Heart right ventricle (tissue), 16 donors: Measurements from ENCODE around the gene SFI1. TPM values are rescaled to one million over a fixed set of nuclear protein-coding genes. Genes with fewer than 3 reads are reported as not detected.

ENCODE experiments used
- ATAC-seq, 8 donors: fragments of 200-7000 bp; cut with Tn5 transposase; one replicate each; pipeline ENCODE4 v1.9.1; 2020; ENCODE audit warnings: mild to moderate bottlenecking in 8 of 8, moderate library complexity in 8 of 8, moderate number of reproducible peaks in 1 of 8
- DNase-seq, 2 donors: peaks; one replicate each; pipeline ENCODE4 v3.0.0-alpha.2; 2020
- H3K27ac ChIP-seq, 10 donors: fragments of 200-600 bp; sonication (generic) in 2 of 10; one replicate each; pipeline versions ENCODE4 v1.5.0 to v1.8.0; 2020 to 2022; ENCODE audit warnings: mild to moderate bottlenecking in 3 of 10
- H3K27me3 ChIP-seq, 7 donors: fragments of 200-600 bp; one replicate each; pipeline ENCODE4 v1.8.0; 2021 to 2022; ENCODE audit warnings: mild to moderate bottlenecking in 2 of 7
- H3K36me3 ChIP-seq, 9 donors: fragments of 200-600 bp; sonication (generic) in 1 of 9; one replicate each; pipeline versions ENCODE4 v1.5.0 to v1.8.0; 2020 to 2022; ENCODE audit warnings: mild to moderate bottlenecking in 2 of 9
- H3K4me1 ChIP-seq, 9 donors: fragments of 200-600 bp; sonication (generic) in 1 of 9; one replicate each; pipeline versions ENCODE4 v1.5.0 to v1.8.0; 2020 to 2022; ENCODE audit warnings: mild to moderate bottlenecking in 4 of 9
- H3K4me3 ChIP-seq, 10 donors: fragments of 200-600 bp; sonication (generic) in 2 of 10; one replicate each; pipeline versions ENCODE4 v1.5.0 to v1.8.0; 2020 to 2022; ENCODE audit warnings: mild to moderate bottlenecking in 7 of 10, moderate library complexity in 2 of 10
- H3K9me3 ChIP-seq, 11 donors: fragments of 200-600 bp in 10 of 11; sonication (generic) in 2 of 11; one replicate each; pipeline versions ENCODE4 v1.5.0 to v1.8.0; 2013 to 2022; ENCODE audit warnings: mild to moderate bottlenecking in 2 of 11, control low read depth in 1 of 11, moderate library complexity in 1 of 11
- WGBS, 2 donors: extraction: QIAGEN DNeasy Blood & Tissue Kit; methylation state at CpG; one replicate each; pipeline ENCODE4 v1.1.7; 2013; ENCODE audit warnings: inconsistent platforms in 1 of 2; 5-methylcytosine and 5-hydroxymethylcytosine counted together
- intact Hi-C, 10 donors: fragments of 100-400 bp; cut with DNase I; formaldehyde crosslinking; loops; one replicate each; pipeline versions ENCODE4 v1.11.1 to v1.14.2; 2022
- polyA plus RNA-seq, 2 donors: library from polyadenylated mRNA; stranded (reverse); fragments of 200-250 nt; gene quantifications; one replicate each; pipeline ENCODE4 v1.2.3, GENCODE V29; 2013
- total RNA-seq, 10 donors: library from RNA; stranded (reverse); fragmentation: NEBNext Ultra II Directional in 3 of 10; extraction: Animal tissue kit (Norgen Biotek cat#: 25700) in 3 of 10; gene quantifications; one replicate each; pipeline versions ENCODE4 v1.2.1 to v1.2.4, GENCODE V29; 2021 to 2023
- TF ChIP-seq, protein P1 (sequence below), 9 donors: fragments of 200-600 bp; sonication (generic) in 2 of 9; IDR thresholded peaks; one replicate each; pipeline versions ENCODE4 v1.5.0 to v1.8.0; 2021 to 2022; ENCODE audit warnings: antibody characterized with exemption in 9 of 9, mild to moderate bottlenecking in 5 of 9, moderate library complexity in 1 of 9
- donor health status: Arrhythmogenic right ventricular cardiomyopathy.
- donor health status: ischemic (EF 13 %, LVEDD 7.1; RV severe dilation, severe dysfunction).
- donor health status: healthy with polysubstance abuse.
- donor health status: DM: no; HTN: yes; CAD: no.
- donor health status: DM: no; HTN: no; CAD: no.
- donor health status: ischemic (EF 25% LVEDD 6.9; RV normal size, moderate dysfunction).
- donor health status: ischemic (EF 25% LVEDD 5.7; RV mildly dilated, moderate dysfunction).
- donor health status: healthy.
- donor health status: DM: yes; HTN: yes; CAD: no.
- donor health status: Ischemic cardiomyopathy.
- donor health status: ischemic (EF 35%, LVEDD 5.7; RV mildly dilated, moderate dysfunction).
- donor health status: nonischemic (EF 11% LVEDD 7.7; RV severe dilation, severe dysfunction).
- donor health status: DM: yes; HTN: yes; CAD: no.
- donor health status: PGD.
- donor health status: ischemic (EF 29% LVEDD 5.4; RV normal size, mild dysfunction).
- donor health status: nonischemic (EF 23%, LVEDD 6.1; RV moderate dilation, normal function).

Gene SFI1
- total and polyA plus RNA-seq, 12 donors: 4.7 to 20.1 (median 7.3) TPM

DNA sequence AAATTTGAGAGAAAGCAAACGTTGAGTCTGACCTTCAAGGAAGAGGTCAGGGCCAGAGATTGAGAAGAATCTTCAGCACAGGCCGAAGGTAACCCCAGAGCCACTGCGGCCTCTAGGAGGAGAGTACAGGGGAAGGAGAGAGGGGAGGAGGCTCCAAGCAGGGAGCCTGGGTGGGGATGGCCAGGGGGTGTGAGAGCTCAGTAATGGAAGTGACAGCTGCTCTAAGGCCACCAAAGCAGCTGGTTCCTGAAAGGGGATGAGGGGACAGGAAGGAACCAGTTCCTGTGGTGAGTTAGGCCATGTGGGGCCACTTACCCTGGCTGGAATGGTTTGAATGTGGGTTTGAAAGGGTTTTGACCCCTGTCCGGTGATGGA, 119.6 kb downstream of the SFI1 start:
- TF ChIP-seq, protein P1, sequence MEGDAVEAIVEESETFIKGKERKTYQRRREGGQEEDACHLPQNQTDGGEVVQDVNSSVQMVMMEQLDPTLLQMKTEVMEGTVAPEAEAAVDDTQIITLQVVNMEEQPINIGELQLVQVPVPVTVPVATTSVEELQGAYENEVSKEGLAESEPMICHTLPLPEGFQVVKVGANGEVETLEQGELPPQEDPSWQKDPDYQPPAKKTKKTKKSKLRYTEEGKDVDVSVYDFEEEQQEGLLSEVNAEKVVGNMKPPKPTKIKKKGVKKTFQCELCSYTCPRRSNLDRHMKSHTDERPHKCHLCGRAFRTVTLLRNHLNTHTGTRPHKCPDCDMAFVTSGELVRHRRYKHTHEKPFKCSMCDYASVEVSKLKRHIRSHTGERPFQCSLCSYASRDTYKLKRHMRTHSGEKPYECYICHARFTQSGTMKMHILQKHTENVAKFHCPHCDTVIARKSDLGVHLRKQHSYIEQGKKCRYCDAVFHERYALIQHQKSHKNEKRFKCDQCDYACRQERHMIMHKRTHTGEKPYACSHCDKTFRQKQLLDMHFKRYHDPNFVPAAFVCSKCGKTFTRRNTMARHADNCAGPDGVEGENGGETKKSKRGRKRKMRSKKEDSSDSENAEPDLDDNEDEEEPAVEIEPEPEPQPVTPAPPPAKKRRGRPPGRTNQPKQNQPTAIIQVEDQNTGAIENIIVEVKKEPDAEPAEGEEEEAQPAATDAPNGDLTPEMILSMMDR (IDR thresholded peaks at IDR 0.05): no peak
- Histone ChIP-seq H3K9me3 (no peaks in the 10 kb centered on the region), H3K4me1 (peaks cover 5 to 37% (median 30%) of the 10 kb centered on the region in 9 donors), H3K36me3 (peaks cover 0 to 58% (median 15%) of the 10 kb centered on the region in 9 donors), H3K4me3 (no peak overlapping the region), H3K27ac (peak overlapping the region in 4 of 10 donors; percentile 9 to 65 (median 41)), H3K27me3 (no peaks in the 10 kb centered on the region)
- 51 to 53% methylated on average over 4 of the region's 4 CpGs for WGBS, 2 donors
- intact Hi-C loops: no loop called here
- ATAC-seq (peak in 3 of 8 donors; percentile 10 to 27 (median 26)), DNase-seq (no peak)

DNA sequence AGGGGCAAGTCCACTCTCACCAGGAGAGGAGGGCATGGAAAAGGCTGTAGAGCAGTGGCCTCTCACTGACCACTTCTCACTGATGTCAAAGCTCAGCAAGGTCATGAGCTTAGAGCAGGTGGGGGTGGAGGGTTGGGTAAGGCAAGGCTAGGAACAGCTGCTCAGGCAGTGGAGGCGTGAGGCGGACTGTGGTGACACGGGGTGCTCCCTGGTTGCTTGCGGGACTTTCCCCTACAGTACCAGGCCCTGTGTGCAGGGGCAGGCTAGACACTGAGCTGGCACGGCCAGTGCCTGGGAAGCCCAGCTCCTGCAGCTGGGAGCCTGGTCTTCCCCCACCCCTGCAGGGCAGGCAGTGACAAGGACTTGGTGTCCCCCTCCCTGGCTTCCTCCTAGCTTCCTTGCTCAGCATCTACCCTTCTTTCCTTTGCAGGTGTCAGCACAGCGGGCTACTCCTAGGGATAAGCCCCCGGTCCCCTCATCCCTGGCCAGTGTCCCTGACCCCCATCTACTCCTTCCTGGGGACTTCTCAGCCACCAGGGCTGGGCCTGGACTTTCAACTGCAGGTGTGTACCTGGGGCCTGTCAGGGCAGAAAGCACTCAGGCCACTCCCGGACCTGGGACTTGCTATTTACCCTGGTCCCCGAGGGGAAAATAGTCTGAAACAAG, 120.1 kb downstream of the SFI1 start:
- Histone ChIP-seq H3K27me3 (no peaks in the 10 kb centered on the region), H3K36me3 (peaks cover 0 to 58% (median 20%) of the 10 kb centered on the region in 9 donors)
- 84 to 86% methylated on average over 9 of the region's 9 CpGs for WGBS, 2 donors

DNA sequence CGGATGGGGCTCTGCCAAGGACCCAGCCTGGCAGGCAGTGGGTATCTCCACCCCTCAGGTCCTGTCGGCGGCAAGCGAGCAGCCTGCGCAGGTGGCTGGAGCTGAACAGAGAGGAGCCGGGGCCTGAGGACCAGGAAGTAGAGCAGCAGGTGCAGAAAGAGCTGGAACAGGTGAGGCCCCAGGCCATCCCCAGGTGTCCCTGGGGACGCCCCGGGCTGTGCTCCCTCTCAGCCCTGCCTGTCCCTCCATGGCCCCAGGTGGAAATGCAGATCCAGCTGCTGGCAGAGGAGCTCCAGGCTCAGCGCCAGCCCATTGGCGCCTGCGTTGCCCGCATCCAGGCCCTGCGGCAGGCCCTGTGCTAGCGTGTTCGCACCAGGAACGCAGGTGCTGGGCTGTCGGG, 121.7 kb downstream of the SFI1 start:
- H3K27me3 ChIP-seq: no peaks in the 10 kb centered on the region
- DNase-seq (no peak), ATAC-seq (no peak)
- H3K36me3 ChIP-seq: peaks cover 0 to 69% (median 22%) of the 10 kb centered on the region in 9 donors
- H3K4me1 ChIP-seq: peaks cover 5 to 36% (median 28%) of the 10 kb centered on the region in 9 donors
- intact Hi-C loops: no loop called here
- 92 to 95% methylated on average over 17 of the region's 17 CpGs for WGBS, 2 donors
- TF ChIP-seq, protein P1 (IDR thresholded peaks at IDR 0.05): no peak
- no peaks in the 10 kb centered on the region for H3K9me3 ChIP-seq
- no peak overlapping the region for H3K4me3 ChIP-seq
- H3K27ac ChIP-seq: no peak overlapping the region

More for the DNA sequence above, 120.1 kb downstream of the SFI1 start:
- Histone ChIP-seq H3K9me3 (no peaks in the 10 kb centered on the region), H3K27ac (peak overlapping the region in 4 of 10 donors; percentile 9 to 65 (median 41)), H3K4me1 (peaks cover 5 to 36% (median 28%) of the 10 kb centered on the region in 9 donors), H3K4me3 (no peak overlapping the region)
- TF ChIP-seq, protein P1 (IDR thresholded peaks at IDR 0.05): no peak
- DNase-seq: no peak
- peak in 4 of 8 donors; percentile 2 to 12 (median 4) for ATAC-seq
- intact Hi-C loops: no loop called here

DNA sequence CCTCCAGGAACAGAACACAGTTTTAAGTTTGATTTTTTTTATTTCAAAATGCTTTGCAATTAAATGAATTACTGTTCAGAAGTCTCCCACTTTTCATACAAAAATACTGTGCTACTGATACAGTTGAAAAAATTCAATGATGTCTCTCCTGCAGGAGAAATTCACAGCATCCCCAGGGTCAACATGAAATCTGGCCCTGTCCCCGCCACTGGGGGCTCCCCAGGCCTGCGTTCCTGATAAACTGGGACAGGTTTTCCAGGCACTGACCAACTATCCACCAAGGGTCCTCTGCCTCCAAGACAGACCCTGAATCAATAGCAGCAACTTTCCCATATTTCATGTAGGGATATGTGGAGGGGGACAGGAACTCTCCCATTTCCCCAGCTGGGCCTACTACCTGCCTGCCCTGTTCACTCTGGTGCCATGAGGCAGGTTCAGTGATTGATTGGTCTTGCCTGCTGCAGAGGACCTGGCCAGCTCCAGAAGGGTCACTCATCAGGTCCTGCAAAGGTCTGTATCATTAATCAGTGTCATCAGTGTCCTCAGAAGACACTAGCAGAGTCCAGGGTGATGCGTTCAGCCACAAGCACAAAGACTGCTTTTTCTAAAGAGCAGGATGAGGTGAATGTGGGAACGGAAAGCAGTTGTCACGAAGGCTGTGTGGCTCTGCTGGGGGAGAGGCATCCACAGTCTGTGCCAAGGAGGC, 122.3 kb downstream of the SFI1 start:
- TF ChIP-seq, protein P1 (IDR thresholded peaks at IDR 0.05): no peak
- DNase-seq (no peak), ATAC-seq (no peak)
- H3K9me3 ChIP-seq: no peaks in the 10 kb centered on the region
- H3K4me3 ChIP-seq: no peak overlapping the region
- intact Hi-C loops: no loop called here
- H3K27me3 ChIP-seq: no peaks in the 10 kb centered on the region
- H3K27ac ChIP-seq: no peak overlapping the region
- 80 to 88% methylated on average over 5 of the region's 5 CpGs for WGBS, 2 donors
- peaks cover 5 to 33% (median 28%) of the 10 kb centered on the region in 9 donors for H3K4me1 ChIP-seq
- peaks cover 0 to 71% (median 22%) of the 10 kb centered on the region in 9 donors for H3K36me3 ChIP-seq
